ENCODE data around the gene LPAR4.

GRCh38 chrX:78753571-78753970 is 6.1 kb downstream of the LPAR4 start:
- no peak for TF ChIP-seq CTCF (IDR thresholded peaks at IDR 0.05 in 8 of 11, conservative IDR thresholded peaks at IDR 0.05 in 3 of 11)
- no peak for TF ChIP-seq POLR2A (IDR thresholded peaks at IDR 0.05)
- TF ChIP-seq POLR2AphosphoS5 (IDR thresholded peaks at IDR 0.05) = no peak
